ENCODE measurements around the gene CPSF6. TPM values are rescaled to one million over a fixed set of nuclear protein-coding genes. Genes with fewer than 3 reads are reported as not detected.
"Not testable (repeated sequence)": the region's sequence is repeated elsewhere in the genome, so short reads cannot be mapped to it uniquely, and the experiment has no call there.

Gene CPSF6
- polyA plus RNA-seq = 10 to 100 TPM; 11.2 to 24.3 (median 22.9) TPM

- 0 to 1% (median 1%) methylated on average over 42 to 75 of the region's 75 CpGs for WGBS, 3 donors
- peak within 1 kb of the TSS; percentile 92 for H3K27ac ChIP-seq (ENCODE audit: low read depth, low read length)
These were observed at the start of gene CPSF6 for GRCh38 chr12:69239352-69239921. Gene CPSF6, plus strand, starts transcription at chr12:69239569. Its CDS starts 78 bp downstream, at chr12:69239647.

- WGBS, 3 donors = 64 to 82% (median 74%) methylated on average over 4 of the region's 4 CpGs
- H3K27ac ChIP-seq (ENCODE audit: low read depth, low read length) = no peak overlapping the region
These were observed 42.8 kb upstream of the CPSF6 start for GRCh38 chr12:69196302-69197288.

- 95 to 100% (median 100%) methylated on average over 1 of the region's 1 CpG for WGBS, 3 donors
These were observed 39.4 kb upstream of the CPSF6 start for GRCh38 chr12:69199976-69200375.

GRCh38 chr12:69204191-69204590 lies 35.2 kb upstream of the CPSF6 start:
- 78 to 86% (median 84%) methylated on average over 4 of the region's 4 CpGs for WGBS, 3 donors

More at GRCh38 chr12:69199976-69200375, 39.4 kb upstream of the CPSF6 start:
- not testable (repeated sequence) for H3K27ac ChIP-seq (ENCODE audit: low read depth, low read length)

GRCh38 chr12:69210661-69211060 lies 28.7 kb upstream of the CPSF6 start:
- no peak overlapping the region for H3K27ac ChIP-seq (ENCODE audit: low read depth, low read length)
- WGBS, 3 donors = 85 to 93% (median 85%) methylated on average over 3 of the region's 3 CpGs

More at GRCh38 chr12:69204191-69204590, 35.2 kb upstream of the CPSF6 start:
- no peak overlapping the region for H3K27ac ChIP-seq (ENCODE audit: low read depth, low read length)

- 65 to 74% (median 72%) methylated on average over 3 of the region's 3 CpGs for WGBS, 3 donors
These were observed 28.2 kb upstream of the CPSF6 start for GRCh38 chr12:69211160-69211559.

GRCh38 chr12:69214169-69214568 lies 25.2 kb upstream of the CPSF6 start:
- no peak overlapping the region for H3K27ac ChIP-seq (ENCODE audit: low read depth, low read length)
- 70 to 80% (median 73%) methylated on average over 1 of the region's 1 CpG for WGBS, 3 donors

More at GRCh38 chr12:69211160-69211559, 28.2 kb upstream of the CPSF6 start:
- H3K27ac ChIP-seq (ENCODE audit: low read depth, low read length) = no peak overlapping the region

- no peak overlapping the region for H3K27ac ChIP-seq (ENCODE audit: low read depth, low read length)
- 95 to 99% (median 98%) methylated on average over 1 of the region's 1 CpG for WGBS, 3 donors
These were observed 14.0 kb upstream of the CPSF6 start for GRCh38 chr12:69225251-69225910.

GRCh38 chr12:69231479-69231878 lies 7.9 kb upstream of the CPSF6 start:
- no peak overlapping the region for H3K27ac ChIP-seq (ENCODE audit: low read depth, low read length)

GRCh38 chr12:69238589-69239351 lies 599 bp upstream of the CPSF6 start:
- no peak overlapping the region for H3K27ac ChIP-seq (ENCODE audit: low read depth, low read length)
- 14 to 17% (median 17%) methylated on average over 16 of the region's 16 CpGs for WGBS, 3 donors

- WGBS, 3 donors = 1% methylated on average over 52 to 65 of the region's 68 CpGs
- H3K27ac ChIP-seq (ENCODE audit: low read depth, low read length) = peak overlapping the region; percentile 92
These were observed 707 bp downstream of the CPSF6 start for GRCh38 chr12:69239922-69240630.

GRCh38 chr12:69240631-69240995 lies 1.2 kb downstream of the CPSF6 start:
- H3K27ac ChIP-seq (ENCODE audit: low read depth, low read length) = no peak overlapping the region
- 1 to 3% (median 1%) methylated on average over 11 of the region's 11 CpGs for WGBS, 3 donors

GRCh38 chr12:69241438-69242092 lies 2.2 kb downstream of the CPSF6 start:
- H3K27ac ChIP-seq (ENCODE audit: low read depth, low read length) = no peak overlapping the region
- 31 to 62% (median 54%) methylated on average over 5 of the region's 5 CpGs for WGBS, 3 donors

- no peak overlapping the region for H3K27ac ChIP-seq (ENCODE audit: low read depth, low read length)
- 62 to 69% (median 68%) methylated on average over 7 of the region's 7 CpGs for WGBS, 3 donors
These were observed 4.0 kb downstream of the CPSF6 start for GRCh38 chr12:69243099-69244084.

- no peak overlapping the region for H3K27ac ChIP-seq (ENCODE audit: low read depth, low read length)
- WGBS, 3 donors = 54 to 89% (median 79%) methylated on average over 3 of the region's 3 CpGs
These were observed 8.1 kb downstream of the CPSF6 start for GRCh38 chr12:69247268-69248018.
